ENCODE data around the gene PRPH. TPM values are rescaled to one million over a fixed set of nuclear protein-coding genes. Genes with fewer than 3 reads are reported as not detected.
"Not testable (repeated sequence)": the region's sequence is repeated elsewhere in the genome, so short reads cannot be mapped to it uniquely, and the experiment has no call there.

PRPH gene
- total and polyA plus RNA-seq, 9 of the 15 experiments (the other 6 are each of a cell fraction or from before 2014, with no cell fraction given): 0.27 to 1.9 (median 1.3) TPM; not detected in 1

- H3K4me3 ChIP-seq; H3K27ac ChIP-seq (ENCODE audit: extremely low read depth, low read depth, low read length); H3K27me3 ChIP-seq (ENCODE audit: control insufficient read depth in 2 of 2, insufficient read depth in 2 of 2, low read length in 2 of 2); BruUV-seq (replicated peaks); H3K79me2 ChIP-seq (ENCODE audit: control insufficient read depth, insufficient read depth, low read length); H3K9me3 ChIP-seq (replicated peaks; ENCODE audit: control insufficient read depth, insufficient read depth, low read depth, low read length); H3K4me2 ChIP-seq (ENCODE audit: insufficient read depth, low read length); FAIRE-seq; H2AFZ ChIP-seq (ENCODE audit: low read depth, low read length); intact Hi-C loops (cut with micrococcal nuclease); H3K9me1 ChIP-seq (ENCODE audit: control insufficient read depth, insufficient read depth, low read length); H4K20me1 ChIP-seq (replicated peaks; ENCODE audit: control insufficient read depth, insufficient read depth, low read length); ATAC-seq; in situ Hi-C loops (cut with MboI); H3K36me3 ChIP-seq (ENCODE audit: control insufficient read depth, insufficient read depth, low read length); DNase-seq (ENCODE audit: extremely low read depth in 1 of 4, low spot score in 3 of 4); H3K9ac ChIP-seq (ENCODE audit: insufficient read depth in 1 of 2, low read depth in 2 of 2, low read length in 2 of 2): not testable (repeated sequence)
- peaks cover 13 to 16% of the 10 kb centered on the region in 2 experiments for H3K4me1 ChIP-seq (replicated peaks in 1 of 2; ENCODE audit: control insufficient read depth in 2 of 2, insufficient read depth in 2 of 2, low read length in 2 of 2)
- POLR2A ChIA-PET: interaction anchor here (0.6 to 7.5 kb wide), 5 partner anchors 9 to 1817 kb away, joined by 3 to 141 read pairs (median 6); partner anchors contain the start of gene TUBA1C
- CTCF ChIA-PET (ENCODE audit: low intra/inter-chr PET ratio): interaction anchor here (0.6 kb wide), 1 partner anchor 8 kb away, joined by 4 read pairs; no protein-coding TSS in a partner anchor
- WGBS (ENCODE audit: insufficient coverage, low coverage, missing lambda C conversion rate): 73% methylated on average over 5 of the region's 6 CpGs
These were observed 14.4 kb upstream of the PRPH start for GRCh38 chr12:49280545-49280944.

GRCh38 chr12:49282302-49282701 is 12.6 kb upstream of the PRPH start:
- Histone ChIP-seq H3K4me3 (no peak overlapping the region), H2AFZ (ENCODE audit: low read depth, low read length) (peak overlapping the region; percentile 63), H3K36me3 (ENCODE audit: control insufficient read depth, insufficient read depth, low read length) (no peaks in the 10 kb centered on the region), H3K27me3 (ENCODE audit: control insufficient read depth in 2 of 2, insufficient read depth in 2 of 2, low read length in 2 of 2) (no peaks in the 10 kb centered on the region), H3K9me3 (replicated peaks; ENCODE audit: control insufficient read depth, insufficient read depth, low read depth, low read length) (no peaks in the 10 kb centered on the region), H3K79me2 (ENCODE audit: control insufficient read depth, insufficient read depth, low read length) (no peaks in the 10 kb centered on the region; the same call in 2 of the 3 replicates), H3K4me1 (replicated peaks in 1 of 2; ENCODE audit: control insufficient read depth in 2 of 2, insufficient read depth in 2 of 2, low read length in 2 of 2) (peaks cover 12 to 16% of the 10 kb centered on the region in 2 experiments), H3K4me2 (ENCODE audit: insufficient read depth, low read length) (no peak overlapping the region), H3K27ac (ENCODE audit: extremely low read depth, low read depth, low read length) (no peak overlapping the region), H3K9ac (ENCODE audit: insufficient read depth in 1 of 2, low read depth in 2 of 2, low read length in 2 of 2) (peak overlapping the region in 1 of 2 experiments; percentile 2; a peak in 1 of 4 replicates), H3K9me1 (ENCODE audit: control insufficient read depth, insufficient read depth, low read length) (no peaks in the 10 kb centered on the region), H4K20me1 (replicated peaks; ENCODE audit: control insufficient read depth, insufficient read depth, low read length) (peaks cover 3% of the 10 kb centered on the region; the same call in 1 of the 2 replicates)
- ChIA-PET CTCF (ENCODE audit: low intra/inter-chr PET ratio) (no interaction called here), POLR2A (interaction anchor here (0.6 to 4.7 kb wide), 6 partner anchors 8 to 84 kb away, joined by 3 to 34 read pairs (median 4); partner anchors contain the start of gene TUBA1C)
- in situ Hi-C loops (cut with MboI) (no loop called here), intact Hi-C loops (cut with micrococcal nuclease) (no loop called here)
- FAIRE-seq: no peak
- no peak for DNase-seq (ENCODE audit: extremely low read depth in 1 of 4, low spot score in 3 of 4)
- 73% methylated on average over 4 of the region's 5 CpGs for WGBS (ENCODE audit: insufficient coverage, low coverage, missing lambda C conversion rate)
- ATAC-seq: peak; percentile 10; the same call in 1 of the 3 replicates
- no TSS peak for BruUV-seq (replicated peaks)
- TF ChIP-seq PPARD (CRISPR knock-in tag; IDR thresholded peaks at IDR 0.05) (no peak), THRAP3 (IDR thresholded peaks at IDR 0.05; ENCODE audit: borderline replicate concordance) (no peak), PRMT5 (CRISPR knock-in tag; IDR thresholded peaks at IDR 0.05) (no peak), SFPQ (IDR thresholded peaks at IDR 0.05; ENCODE audit: low read depth, low read length) (no peak), POLR2AphosphoS5 (IDR thresholded peaks at IDR 0.05; ENCODE audit: control insufficient read depth, insufficient read depth, low read depth, low read length) (no peak), MTA1 (IDR thresholded peaks at IDR 0.05; ENCODE audit: borderline replicate concordance) (0 out of 2 replicates have a peak, but pooled peaks have one; percentile 20)
- TF ChIP-seq, protein P1, sequence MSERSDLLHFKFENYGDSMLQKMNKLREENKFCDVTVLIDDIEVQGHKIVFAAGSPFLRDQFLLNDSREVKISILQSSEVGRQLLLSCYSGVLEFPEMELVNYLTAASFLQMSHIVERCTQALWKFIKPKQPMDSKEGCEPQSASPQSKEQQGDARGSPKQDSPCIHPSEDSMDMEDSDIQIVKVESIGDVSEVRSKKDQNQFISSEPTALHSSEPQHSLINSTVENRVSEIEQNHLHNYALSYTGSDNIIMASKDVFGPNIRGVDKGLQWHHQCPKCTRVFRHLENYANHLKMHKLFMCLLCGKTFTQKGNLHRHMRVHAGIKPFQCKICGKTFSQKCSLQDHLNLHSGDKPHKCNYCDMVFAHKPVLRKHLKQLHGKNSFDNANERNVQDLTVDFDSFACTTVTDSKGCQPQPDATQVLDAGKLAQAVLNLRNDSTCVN (CRISPR knock-in tag; IDR thresholded peaks at IDR 0.05): 0 out of 2 replicates have a peak, but pooled peaks have one; percentile 35
- TF ChIP-seq, protein P2, sequence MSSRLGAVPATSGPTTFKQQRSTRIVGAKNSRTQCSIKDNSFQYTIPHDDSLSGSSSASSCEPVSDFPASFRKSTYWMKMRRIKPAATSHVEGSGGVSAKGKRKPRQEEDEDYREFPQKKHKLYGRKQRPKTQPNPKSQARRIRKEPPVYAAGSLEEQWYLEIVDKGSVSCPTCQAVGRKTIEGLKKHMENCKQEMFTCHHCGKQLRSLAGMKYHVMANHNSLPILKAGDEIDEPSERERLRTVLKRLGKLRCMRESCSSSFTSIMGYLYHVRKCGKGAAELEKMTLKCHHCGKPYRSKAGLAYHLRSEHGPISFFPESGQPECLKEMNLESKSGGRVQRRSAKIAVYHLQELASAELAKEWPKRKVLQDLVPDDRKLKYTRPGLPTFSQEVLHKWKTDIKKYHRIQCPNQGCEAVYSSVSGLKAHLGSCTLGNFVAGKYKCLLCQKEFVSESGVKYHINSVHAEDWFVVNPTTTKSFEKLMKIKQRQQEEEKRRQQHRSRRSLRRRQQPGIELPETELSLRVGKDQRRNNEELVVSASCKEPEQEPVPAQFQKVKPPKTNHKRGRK (tag; IDR thresholded peaks at IDR 0.05): peak; percentile 64

Data from K562 (cell line).